GM18951 (cell line): ENCODE measurements around the gene PCYT1A.
"Not testable (repeated sequence)": the region's sequence is repeated elsewhere in the genome, so short reads cannot be mapped to it uniquely, and the experiment has no call there.

Experiments used
- POLR2A ChIP-seq: IDR thresholded peaks from 4 replicates; pipeline ENCODE4 v1.6.1; 2011; ENCODE audit warnings: mild to moderate bottlenecking; ENCODE audit not compliant: insufficient read length, insufficient read depth; ENCODE audit errors: extremely low read depth
- in situ Hi-C: fragments of 300-500 bp; cut with MboI; formaldehyde crosslinking; loops from one replicate; pipeline ENCODE4 v1.12.0; 2022; ENCODE audit warnings: low sequenced_read_pairs, mixed read lengths, inconsistent platforms; ENCODE audit not compliant: unreplicated experiment

Gene PCYT1A

GRCh38 chr3:196315821-196316220 lies 28.3 kb upstream of the PCYT1A start:
- in situ Hi-C loops, result no loop called here
- TF ChIP-seq POLR2A, result no peak

- no peak for TF ChIP-seq POLR2A
- in situ Hi-C loops, result no loop called here
Measured at GRCh38 chr3:196314597-196314996, 27.1 kb upstream of the PCYT1A start.

- in situ Hi-C loops, result not testable (repeated sequence)
Measured at GRCh38 chr3:196314086-196314485, 26.6 kb upstream of the PCYT1A start.

GRCh38 chr3:196302960-196303359 lies 15.4 kb upstream of the PCYT1A start:
- in situ Hi-C loops, result not testable (repeated sequence)

GRCh38 chr3:196302551-196302950 lies 15.0 kb upstream of the PCYT1A start:
- in situ Hi-C loops, result not testable (repeated sequence)

GRCh38 chr3:196298521-196298920 lies 11.0 kb upstream of the PCYT1A start:
- in situ Hi-C loops, result no loop called here
- no peak for TF ChIP-seq POLR2A

GRCh38 chr3:196292286-196292923 lies 4.9 kb upstream of the PCYT1A start:
- TF ChIP-seq POLR2A, result peak; percentile 33
- in situ Hi-C loops, result no loop called here

- TF ChIP-seq POLR2A, result no peak
- in situ Hi-C loops, result no loop called here
Measured at GRCh38 chr3:196288141-196288460, 575 bp upstream of the PCYT1A start.

- no peak for TF ChIP-seq POLR2A
- in situ Hi-C loops, result no loop called here
Measured at GRCh38 chr3:196287090-196287439, 461 bp downstream of the PCYT1A start.

GRCh38 chr3:196284396-196284795 lies 3.1 kb downstream of the PCYT1A start:
- in situ Hi-C loops, result no loop called here
- TF ChIP-seq POLR2A, result no peak

GRCh38 chr3:196281962-196282361 lies 5.6 kb downstream of the PCYT1A start:
- in situ Hi-C loops, result no loop called here

GRCh38 chr3:196280689-196281440 lies 6.7 kb downstream of the PCYT1A start:
- no peak for TF ChIP-seq POLR2A
- in situ Hi-C loops, result no loop called here

More at GRCh38 chr3:196281962-196282361, 5.6 kb downstream of the PCYT1A start:
- TF ChIP-seq POLR2A, result no peak

- in situ Hi-C loops, result no loop called here
- no peak for TF ChIP-seq POLR2A
Measured at GRCh38 chr3:196275126-196275525, 12.4 kb downstream of the PCYT1A start.

- no peak for TF ChIP-seq POLR2A
- in situ Hi-C loops, result loop anchor here (25.0 kb wide), 1 partner anchor 413 kb away; no protein-coding TSS in a partner anchor
Measured at GRCh38 chr3:196274585-196274984, 12.9 kb downstream of the PCYT1A start.
